K562 (cell line): ENCODE data around the gene GHITM. TPM values are rescaled to one million over a fixed set of nuclear protein-coding genes. Genes with fewer than 3 reads are reported as not detected.
A peak's percentile ranks its signal among the peaks of the same experiment; 100 is the strongest.

ENCODE experiments used
- ATAC-seq: fragments of 200-7000 bp; cut with Tn5 transposase; 3 replicates; pipeline ENCODE4 v1.9.1; 2020; ENCODE audit warnings: moderate library complexity
- BruUV-seq: library from RNA; stranded (reverse); fragments of 400-500 nt; replicated peaks from 2 replicates; lab custom pipeline; 2021; lab: Mats Ljungman, UMichigan
- CTCF ChIA-PET: fragments of 300-600 bp; formaldehyde crosslinking; extraction: SDS; loops from one replicate; lab custom pipeline; 2021; ENCODE audit warnings: low intra/inter-chr PET ratio; lab: Yijun Ruan, JAX
- POLR2A ChIA-PET: fragments of 300-600, 350-650 bp; sonication (Branson Sonifier 250); formaldehyde crosslinking; extraction: SDS; loops from one replicate; lab custom pipeline; 2021; ENCODE audit warnings: antibody characterized with exemption, inconsistent platforms; lab: Yijun Ruan, JAX
- DNase-seq, 4 experiments: peaks; one replicate each; pipeline versions ENCODE4 v3.0.0 to v3.0.0-alpha.2; 2011 to 2018; ENCODE audit warnings: low spot score in 3 of 4, mixed read lengths in 3 of 4; ENCODE audit errors: extremely low read depth in 1 of 4
- FAIRE-seq: peaks from 2 replicates; lab custom pipeline; 2011; peaks lifted over from hg19 to GRCh38; lab: Jason Lieb, UNC
- H2AFZ ChIP-seq: 2 replicates; pipeline ENCODE4 v1.6.0; 2011; ENCODE audit warnings: low read depth, low read length, control low read depth, inconsistent platforms
- H3K27ac ChIP-seq: fragments of 200-600 bp; 3 replicates; pipeline ENCODE4 v1.8.0; 2011; ENCODE audit warnings: low read depth, mild to moderate bottlenecking, control low read depth, inconsistent platforms, low read length, moderate library complexity, mixed read lengths; ENCODE audit errors: extremely low read depth
- H3K27me3 ChIP-seq, 2 experiments: fragments of 300-600 bp in 1 of 2; 2 replicates in 1 of 2; 3 replicates in 1 of 2; pipeline versions ENCODE4 v1.6.0 to v1.8.0; 2011; ENCODE audit warnings: inconsistent platforms in 2 of 2, low read length in 2 of 2, mild to moderate bottlenecking in 1 of 2, mixed read lengths in 1 of 2, moderate library complexity in 1 of 2; ENCODE audit not compliant: control insufficient read depth in 2 of 2, insufficient read depth in 2 of 2
- H3K36me3 ChIP-seq: fragments of 300-600 bp; 3 replicates; pipeline ENCODE4 v1.8.0; 2011; ENCODE audit warnings: mild to moderate bottlenecking, low read length, inconsistent platforms; ENCODE audit not compliant: control insufficient read depth, insufficient read depth
- H3K4me1 ChIP-seq, 2 experiments: fragments of 200-600 bp in 1 of 2; replicated peaks in 1 of 2; 2 replicates in 1 of 2; 3 replicates in 1 of 2; pipeline versions ENCODE4 v1.5.1 to v1.8.0; 2011; ENCODE audit warnings: inconsistent platforms in 2 of 2, low read length in 2 of 2, mild to moderate bottlenecking in 1 of 2, mixed read lengths in 1 of 2, moderate library complexity in 1 of 2; ENCODE audit not compliant: control insufficient read depth in 2 of 2, insufficient read depth in 2 of 2
- H3K4me2 ChIP-seq: 2 replicates; pipeline ENCODE4 v1.6.1; 2011; ENCODE audit warnings: low read length, control low read depth, inconsistent platforms, mixed read lengths; ENCODE audit not compliant: insufficient read depth
- H3K4me3 ChIP-seq: fragments of 200-600 bp; sonication (generic), shearing (Covaris generic); 2 replicates; pipeline ENCODE4 v1.5.1; 2016; ENCODE audit warnings: control low read depth, inconsistent platforms
- H3K79me2 ChIP-seq: fragments of 200-600 bp; 3 replicates; pipeline ENCODE4 v1.8.0; 2011; ENCODE audit warnings: low read length, inconsistent platforms; ENCODE audit not compliant: control insufficient read depth, insufficient read depth
- H3K9ac ChIP-seq, 2 experiments: 2 replicates each; pipeline versions ENCODE4 v1.6.0 to v1.6.1; 2011; ENCODE audit warnings: low read depth in 2 of 2, low read length in 2 of 2, control low read depth in 1 of 2, inconsistent platforms in 1 of 2, mild to moderate bottlenecking in 1 of 2, mixed read lengths in 1 of 2; ENCODE audit not compliant: insufficient read depth in 1 of 2
- H3K9me1 ChIP-seq: one replicate; pipeline ENCODE4 v1.6.0; 2011; ENCODE audit warnings: inconsistent platforms, mild to moderate bottlenecking, low read length, moderate library complexity; ENCODE audit not compliant: control insufficient read depth, insufficient read depth
- H3K9me3 ChIP-seq: replicated peaks from 2 replicates; pipeline ENCODE4 v1.5.1; 2011; ENCODE audit warnings: low read depth, low read length, inconsistent platforms; ENCODE audit not compliant: control insufficient read depth, insufficient read depth
- H4K20me1 ChIP-seq: replicated peaks from 2 replicates; pipeline ENCODE4 v1.6.1; 2011; ENCODE audit warnings: low read length, inconsistent platforms, mixed read lengths; ENCODE audit not compliant: control insufficient read depth, insufficient read depth
- AFF1 ChIP-seq, 2 experiments: fragments of 450-650 bp; IDR thresholded peaks; 2 replicates each; pipeline ENCODE4 v1.6.1; 2018; ENCODE audit warnings: mild to moderate bottlenecking in 2 of 2, low read depth in 1 of 2; ENCODE audit not compliant: partially characterized antibody in 2 of 2
- CBFA2T2 ChIP-seq: fragments of 450-650 bp; conservative IDR thresholded peaks from 2 replicates; pipeline ENCODE4 v1.6.1; 2017; ENCODE audit warnings: mild to moderate bottlenecking
- FOS ChIP-seq: IDR thresholded peaks from 3 replicates; pipeline ENCODE4 v1.6.1; 2011; ENCODE audit not compliant: insufficient read length; ENCODE audit errors: extremely low read depth
- HLTF ChIP-seq: fragments of 450-650 bp; IDR thresholded peaks from 2 replicates; pipeline ENCODE4 v1.6.1; 2016
- IRF9 ChIP-seq: fragments of 450-650 bp; IDR thresholded peaks from 2 replicates; pipeline ENCODE4 v1.6.1; 2016; ENCODE audit warnings: missing biosample characterization, missing genetic modification characterization
- NR3C1 ChIP-seq: sonication (generic); formaldehyde crosslinking; IDR thresholded peaks from 2 replicates; pipeline ENCODE4 v1.8.1; 2022; ENCODE audit warnings: missing genetic modification reagents
- PRPF4 ChIP-seq: fragments of 200-400 bp; formaldehyde crosslinking; IDR thresholded peaks from one replicate; pipeline ENCODE4 v1.6.1; 2017; ENCODE audit warnings: low read length, low read depth, mild to moderate bottlenecking; ENCODE audit not compliant: insufficient read depth, poor library complexity, severe bottlenecking
- SMAD1 ChIP-seq: fragments of 150-350 bp; IDR thresholded peaks from 2 replicates; pipeline ENCODE4 v1.6.1; 2014; ENCODE audit warnings: low read length, low read depth; ENCODE audit not compliant: partially characterized antibody
- SMARCC2 ChIP-seq: fragments of 450-650 bp; IDR thresholded peaks from 2 replicates; pipeline ENCODE4 v1.6.1; 2017; ENCODE audit warnings: antibody characterized with exemption, moderate library complexity, mild to moderate bottlenecking, low read depth
- THRA ChIP-seq: fragments of 450-650 bp; IDR thresholded peaks from 2 replicates; pipeline ENCODE4 v1.6.1; 2017; ENCODE audit warnings: mild to moderate bottlenecking, moderate library complexity
- XRCC5 ChIP-seq: fragments of 200-400 bp; formaldehyde crosslinking; IDR thresholded peaks from 2 replicates; pipeline ENCODE4 v1.6.1; 2017; ENCODE audit warnings: low read depth, mild to moderate bottlenecking, low read length
- ZNF217 ChIP-seq: sonication (generic); formaldehyde crosslinking; IDR thresholded peaks from 2 replicates; pipeline ENCODE4 v1.8.0; 2022; ENCODE audit warnings: mild to moderate bottlenecking, missing genetic modification reagents
- ZNF384 ChIP-seq: IDR thresholded peaks from 2 replicates; pipeline ENCODE4 v1.6.1; 2012; ENCODE audit warnings: low read depth, low read length, improper control_type of control experiment
- ZNF561 ChIP-seq: fragments of 450-650 bp; formaldehyde crosslinking; conservative IDR thresholded peaks from 2 replicates; pipeline ENCODE4 v1.4.0; 2020; ENCODE audit warnings: mild to moderate bottlenecking, moderate library complexity
- ZNF644 ChIP-seq: fragments of 200-800 bp; sonication (Bioruptor generic); IDR thresholded peaks from 2 replicates; pipeline ENCODE4 v1.6.1; 2016; ENCODE audit warnings: low read depth, missing genetic modification characterization, missing compliant biosample characterization
- WGBS: fragments of 100-300 bp; shearing (Covaris generic); methylation state at CpG from one replicate; pipeline ENCODE4 v1.1.6; 2016; ENCODE audit warnings: low coverage, mixed read lengths; ENCODE audit not compliant: insufficient coverage; ENCODE audit errors: missing lambda C conversion rate; 5-methylcytosine and 5-hydroxymethylcytosine counted together
- in situ Hi-C: fragments of 300-500 bp; cut with MboI; formaldehyde crosslinking; loops from 4 replicates; pipeline ENCODE4 v1.15.0; 2018; ENCODE audit warnings: inconsistent platforms, mixed read lengths
- intact Hi-C: fragments of 100-400 bp; cut with micrococcal nuclease; formaldehyde crosslinking; loops from 2 replicates; pipeline ENCODE4 v1.14.2; 2022
- polyA plus RNA-seq, 8 experiments: library from polyadenylated mRNA; depleted of rRNA in 4 of 8; stranded (reverse) in 5 of 8; unstranded in 3 of 8; fragments of >200 nt; fragmentation: Nextera tagmentation in 2 of 8; fragmentation: Illumina TruSeq in 1 of 8; extraction: Ambion mirVana in 2 of 8; extraction: Trizol in 1 of 8; gene quantifications; 2 replicates each; pipeline versions ENCODE4 v1.2.1 to v1.2.3, GENCODE V29; 2011 to 2014; ENCODE audit warnings: inconsistent platforms in 1 of 8, missing spikeins in 1 of 8
- total RNA-seq, 7 experiments: library from RNA; depleted of rRNA in 6 of 7; stranded (reverse); fragments of >200 nt in 6 of 7; fragmentation: Illumina TruSeq in 2 of 7; extraction: Trizol in 2 of 7; gene quantifications; 2 replicates each; pipeline versions ENCODE4 v1.2.1 to v1.2.3, GENCODE V29; 2011 to 2021; ENCODE audit warnings: low replicate concordance in 1 of 7

The GHITM gene
- total and polyA plus RNA-seq, 9 of the 15 experiments (the other 6 are each of a cell fraction or from before 2014, with no cell fraction given), result 322 to 1,258 (median 386) TPM

- FAIRE-seq, result no peak
- Histone ChIP-seq H3K9ac (no peak overlapping the region), H3K79me2 (peaks cover 35% of the 10 kb centered on the region), H3K9me1 (no peaks in the 10 kb centered on the region), H3K4me1 (peaks cover 0 to 12% of the 10 kb centered on the region in 2 experiments; a peak in 4 of 5 replicates), H3K4me2 (no peak overlapping the region), H3K4me3 (no peak overlapping the region), H3K36me3 (peaks cover 26% of the 10 kb centered on the region), H4K20me1 (peaks cover 7% of the 10 kb centered on the region), H3K9me3 (no peaks in the 10 kb centered on the region), H3K27me3 (peaks cover 0 to 5% of the 10 kb centered on the region in 2 experiments; a peak in 1 of 5 replicates), H3K27ac (no peak overlapping the region), H2AFZ (peak overlapping the region; percentile 99)
- ATAC-seq, result no peak
- no peak for DNase-seq
- POLR2A ChIA-PET, result interaction anchor here (1.9 to 4.0 kb wide), 2 partner anchors 10 to 11 kb away, joined by 6 to 27 read pairs; no protein-coding TSS in a partner anchor
- 61% methylated on average over 2 of the region's 2 CpGs for WGBS
- CTCF ChIA-PET, result no interaction called here
- no TSS peak for BruUV-seq
- TF ChIP-seq AFF1 (IDR thresholded peaks at IDR 0.05; ENCODE audit: low read depth in 1 of 2, partially characterized antibody in 2 of 2) (no peak), THRA (no peak), SMARCC2 (no peak), ZNF644 (no peak), ZNF217 (CRISPR knock-in tag) (no peak), IRF9 (tag) (no peak), HLTF (no peak), PRPF4 (no peak), ZNF561 (CRISPR knock-in tag) (no peak), XRCC5 (no peak), CBFA2T2 (no peak), SMAD1 (no peak), FOS (no peak), ZNF384 (no peak), NR3C1 (CRISPR knock-in tag) (no peak)
- intact Hi-C loops (no loop called here), in situ Hi-C loops (no loop called here)
These were observed 1.5 kb upstream of the GHITM start for GRCh38 chr10:84137811-84138210.
